DMS153 treated with DMSO at 0.1 percent for 48 hours (cell line): ENCODE measurements around the gene NUBP2.
"Not testable (repeated sequence)": the region's sequence is repeated elsewhere in the genome, so short reads cannot be mapped to it uniquely, and the experiment has no call there.

ENCODE experiments used
- DNase-seq: peaks from one replicate; lab custom pipeline; 2025; ENCODE audit not compliant: unreplicated experiment; lab: John Stamatoyannopoulos, UW

Gene NUBP2

GRCh38 chr16:1784977-1785845, 2.5 kb downstream of the NUBP2 start:
- no peak for DNase-seq

GRCh38 chr16:1785846-1786170, 3.0 kb downstream of the NUBP2 start:
- no peak for DNase-seq

- DNase-seq: no peak
These were observed 3.7 kb downstream of the NUBP2 start for GRCh38 chr16:1786242-1787055.

- no peak for DNase-seq
These were observed 4.2 kb downstream of the NUBP2 start for GRCh38 chr16:1787056-1787321.

GRCh38 chr16:1787322-1788094, 4.7 kb downstream of the NUBP2 start:
- DNase-seq: no peak

- DNase-seq: no peak
These were observed 5.4 kb downstream of the NUBP2 start for GRCh38 chr16:1788095-1788707.

- no peak for DNase-seq
These were observed 5.9 kb downstream of the NUBP2 start for GRCh38 chr16:1788708-1789100.

GRCh38 chr16:1789643-1790045, 6.9 kb downstream of the NUBP2 start:
- no peak for DNase-seq

GRCh38 chr16:1790261-1790610, 7.5 kb downstream of the NUBP2 start:
- DNase-seq: no peak

GRCh38 chr16:1790611-1791255, 8.0 kb downstream of the NUBP2 start:
- DNase-seq: no peak

- DNase-seq: no peak
These were observed 8.6 kb downstream of the NUBP2 start for GRCh38 chr16:1791256-1791942.

- DNase-seq: no peak
These were observed 9.4 kb downstream of the NUBP2 start for GRCh38 chr16:1791943-1792812.

GRCh38 chr16:1792836-1793577, 10.2 kb downstream of the NUBP2 start:
- DNase-seq: no peak

GRCh38 chr16:1793578-1794220, 10.9 kb downstream of the NUBP2 start, which contains the start of gene IGFALS:
Gene IGFALS (minus strand): TSS chr16:1793705. CDS start chr16:1793652, 53 bp downstream.
- DNase-seq: no peak

- no peak for DNase-seq
These were observed 11.6 kb downstream of the NUBP2 start for GRCh38 chr16:1794221-1794871.

GRCh38 chr16:1794908-1795666, 12.3 kb downstream of the NUBP2 start:
- no peak for DNase-seq

GRCh38 chr16:1799263-1799662, 16.5 kb downstream of the NUBP2 start:
- not testable (repeated sequence) for DNase-seq
